ENCODE data around the gene FAM167B. TPM values are rescaled to one million over a fixed set of nuclear protein-coding genes. Genes with fewer than 3 reads are reported as not detected.

FAM167B gene
- total RNA-seq, 1 donor from 2014 or later: 1.4 TPM

- Mint-ChIP-seq H3K4me3 (ENCODE audit: unreplicated experiment) (no peak overlapping the region), H3K27ac (ENCODE audit: unreplicated experiment) (no peak overlapping the region), H3K36me3 (ENCODE audit: low read depth, unreplicated experiment) (no peaks in the 10 kb centered on the region), H3K9me3 (ENCODE audit: unreplicated experiment) (no peaks in the 10 kb centered on the region), H3K27me3 (ENCODE audit: unreplicated experiment) (peaks cover 4% of the 10 kb centered on the region), H3K4me1 (ENCODE audit: unreplicated experiment) (peaks cover 14% of the 10 kb centered on the region)
- TF ChIP-seq CTCF (IDR thresholded peaks at IDR 0.05; ENCODE audit: unreplicated experiment): no peak
- no peak for DNase-seq (ENCODE audit: low spot score)
These were observed 16.7 kb downstream of the FAM167B start for GRCh38 chr1:32263744-32264143.

GRCh38 chr1:32265846-32266245, 18.8 kb downstream of the FAM167B start:
- TF ChIP-seq CTCF (IDR thresholded peaks at IDR 0.05; ENCODE audit: unreplicated experiment): no peak
- H3K4me3 Mint-ChIP-seq (ENCODE audit: unreplicated experiment): no peak overlapping the region
- H3K27me3 Mint-ChIP-seq (ENCODE audit: unreplicated experiment): peaks cover 2% of the 10 kb centered on the region
- no peaks in the 10 kb centered on the region for H3K36me3 Mint-ChIP-seq (ENCODE audit: low read depth, unreplicated experiment)
- no peak for DNase-seq (ENCODE audit: low spot score)
- no peaks in the 10 kb centered on the region for H3K9me3 Mint-ChIP-seq (ENCODE audit: unreplicated experiment)
- peak overlapping the region; percentile 37 for H3K27ac Mint-ChIP-seq (ENCODE audit: unreplicated experiment)
- peaks cover 14% of the 10 kb centered on the region for H3K4me1 Mint-ChIP-seq (ENCODE audit: unreplicated experiment)

GRCh38 chr1:32266921-32267591, 20.0 kb downstream of the FAM167B start:
- no peak for DNase-seq (ENCODE audit: low spot score)
- Mint-ChIP-seq H3K4me3 (ENCODE audit: unreplicated experiment) (no peak overlapping the region), H3K36me3 (ENCODE audit: low read depth, unreplicated experiment) (no peaks in the 10 kb centered on the region), H3K9me3 (ENCODE audit: unreplicated experiment) (no peaks in the 10 kb centered on the region), H3K4me1 (ENCODE audit: unreplicated experiment) (peaks cover 14% of the 10 kb centered on the region), H3K27ac (ENCODE audit: unreplicated experiment) (no peak overlapping the region), H3K27me3 (ENCODE audit: unreplicated experiment) (peaks cover 6% of the 10 kb centered on the region)
- no peak for TF ChIP-seq CTCF (IDR thresholded peaks at IDR 0.05; ENCODE audit: unreplicated experiment)

GRCh38 chr1:32269744-32270143, 22.7 kb downstream of the FAM167B start:
- no peaks in the 10 kb centered on the region for H3K36me3 Mint-ChIP-seq (ENCODE audit: low read depth, unreplicated experiment)
- TF ChIP-seq CTCF (IDR thresholded peaks at IDR 0.05; ENCODE audit: unreplicated experiment): no peak
- H3K27me3 Mint-ChIP-seq (ENCODE audit: unreplicated experiment): peaks cover 5% of the 10 kb centered on the region
- H3K9me3 Mint-ChIP-seq (ENCODE audit: unreplicated experiment): no peaks in the 10 kb centered on the region
- peaks cover 11% of the 10 kb centered on the region for H3K4me1 Mint-ChIP-seq (ENCODE audit: unreplicated experiment)
- no peak overlapping the region for H3K27ac Mint-ChIP-seq (ENCODE audit: unreplicated experiment)
- no peak for DNase-seq (ENCODE audit: low spot score)
- H3K4me3 Mint-ChIP-seq (ENCODE audit: unreplicated experiment): no peak overlapping the region

- H3K4me3 Mint-ChIP-seq (ENCODE audit: unreplicated experiment): no peak overlapping the region
- H3K4me1 Mint-ChIP-seq (ENCODE audit: unreplicated experiment): peaks cover 4% of the 10 kb centered on the region
- DNase-seq (ENCODE audit: low spot score): no peak
- H3K27me3 Mint-ChIP-seq (ENCODE audit: unreplicated experiment): peaks cover 15% of the 10 kb centered on the region
- no peaks in the 10 kb centered on the region for H3K9me3 Mint-ChIP-seq (ENCODE audit: unreplicated experiment)
- no peaks in the 10 kb centered on the region for H3K36me3 Mint-ChIP-seq (ENCODE audit: low read depth, unreplicated experiment)
- no peak for TF ChIP-seq CTCF (IDR thresholded peaks at IDR 0.05; ENCODE audit: unreplicated experiment)
- H3K27ac Mint-ChIP-seq (ENCODE audit: unreplicated experiment): no peak overlapping the region
These were observed 25.8 kb downstream of the FAM167B start for GRCh38 chr1:32272557-32273390.

Measured in endothelial cell (in vitro differentiated cells).